Measurements from ENCODE around the gene GID8. TPM values are rescaled to one million over a fixed set of nuclear protein-coding genes. Genes with fewer than 3 reads are reported as not detected.

GID8 gene
- total and polyA plus RNA-seq, 2 of the 13 experiments (the other 11 are each of a cell fraction or from before 2014, with no cell fraction given), result 39.6 to 59.8 TPM

DNA sequence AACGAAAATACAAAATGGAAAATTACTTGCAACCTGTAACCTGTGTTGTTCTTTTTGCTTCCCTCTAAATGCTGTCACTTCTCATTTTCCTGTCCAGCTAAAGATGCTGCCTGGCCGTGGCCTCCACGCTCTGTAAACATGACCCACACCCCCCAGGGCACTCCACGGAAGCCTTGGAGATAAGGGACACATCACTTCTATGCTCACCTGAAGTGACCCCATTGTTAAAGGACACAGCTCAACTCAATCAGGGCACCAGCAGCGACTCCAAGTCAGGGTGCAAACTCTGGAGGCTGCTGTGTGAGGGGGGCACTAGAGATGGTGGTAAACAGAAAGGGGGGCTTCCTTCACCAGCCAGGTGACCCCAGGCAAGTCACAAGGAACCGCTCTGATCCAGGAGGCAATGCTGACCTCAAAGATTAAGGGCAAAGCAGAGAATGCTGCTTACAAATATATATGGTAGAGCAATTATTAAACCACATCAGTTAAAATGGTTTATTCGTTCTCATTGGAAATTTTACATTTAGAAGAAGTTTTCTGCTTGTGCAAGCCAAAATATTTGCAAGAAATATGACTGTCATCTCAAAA, 24.8 kb upstream of the GID8 start (continued):
- TF ChIP-seq, protein P1, sequence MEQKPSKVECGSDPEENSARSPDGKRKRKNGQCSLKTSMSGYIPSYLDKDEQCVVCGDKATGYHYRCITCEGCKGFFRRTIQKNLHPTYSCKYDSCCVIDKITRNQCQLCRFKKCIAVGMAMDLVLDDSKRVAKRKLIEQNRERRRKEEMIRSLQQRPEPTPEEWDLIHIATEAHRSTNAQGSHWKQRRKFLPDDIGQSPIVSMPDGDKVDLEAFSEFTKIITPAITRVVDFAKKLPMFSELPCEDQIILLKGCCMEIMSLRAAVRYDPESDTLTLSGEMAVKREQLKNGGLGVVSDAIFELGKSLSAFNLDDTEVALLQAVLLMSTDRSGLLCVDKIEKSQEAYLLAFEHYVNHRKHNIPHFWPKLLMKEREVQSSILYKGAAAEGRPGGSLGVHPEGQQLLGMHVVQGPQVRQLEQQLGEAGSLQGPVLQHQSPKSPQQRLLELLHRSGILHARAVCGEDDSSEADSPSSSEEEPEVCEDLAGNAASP (CRISPR knock-in tag; IDR thresholded peaks at IDR 0.05; ENCODE audit: borderline replicate concordance), result peak; percentile 99
- 0 out of 2 replicates have a peak, but pooled peaks have one; percentile 56 for TF ChIP-seq HDAC2 (CRISPR knock-in tag; IDR thresholded peaks at IDR 0.05)
- TF ChIP-seq MEIS2 (CRISPR knock-in tag; IDR thresholded peaks at IDR 0.05), result 0 out of 2 replicates have a peak, but pooled peaks have one; percentile 39
- TF ChIP-seq GATA4 (IDR thresholded peaks at IDR 0.05; ENCODE audit: borderline replicate concordance, low read depth), result 0 out of 2 replicates have a peak, but pooled peaks have one; percentile 33
- no peak for TF ChIP-seq NFIC (IDR thresholded peaks at IDR 0.05; ENCODE audit: low read length)
- TF ChIP-seq RXRA (CRISPR knock-in tag; IDR thresholded peaks at IDR 0.05), result peak; percentile 93
- peak; percentile 53; the same call in 1 of the 2 replicates for TF ChIP-seq ZNF205 (CRISPR knock-in tag; IDR thresholded peaks at IDR 0.05)
- no peak for TF ChIP-seq NR1H2 (CRISPR knock-in tag; IDR thresholded peaks at IDR 0.05; ENCODE audit: borderline replicate concordance, low read depth)
- peak; percentile 45; the same call in 1 of the 2 replicates for TF ChIP-seq ZNF331 (CRISPR knock-in tag; IDR thresholded peaks at IDR 0.05)
- TF ChIP-seq ZSCAN31 (CRISPR knock-in tag; IDR thresholded peaks at IDR 0.05; ENCODE audit: low read depth), result no peak
- no peak for TF ChIP-seq NAIF1 (CRISPR knock-in tag; IDR thresholded peaks at IDR 0.05; ENCODE audit: borderline replicate concordance)
- 0 out of 2 replicates have a peak, but pooled peaks have one; percentile 18 for TF ChIP-seq BRD4 (CRISPR knock-in tag; IDR thresholded peaks at IDR 0.05)
- 0 out of 2 replicates have a peak, but pooled peaks have one; percentile 24 for TF ChIP-seq KDM1A (CRISPR knock-in tag; IDR thresholded peaks at IDR 0.05)
- 0 out of 2 replicates have a peak, but pooled peaks have one; percentile 42 for TF ChIP-seq ELF1 (CRISPR knock-in tag; IDR thresholded peaks at IDR 0.05)
- TF ChIP-seq ZFP36L1 (CRISPR knock-in tag; IDR thresholded peaks at IDR 0.05), result 0 out of 2 replicates have a peak, but pooled peaks have one; percentile 21
- no peak for TF ChIP-seq ZFP41 (CRISPR knock-in tag; IDR thresholded peaks at IDR 0.05; ENCODE audit: borderline replicate concordance)
- peak; percentile 93 for TF ChIP-seq RXRB (CRISPR knock-in tag; IDR thresholded peaks at IDR 0.05; ENCODE audit: borderline replicate concordance)
- TF ChIP-seq, protein P2, sequence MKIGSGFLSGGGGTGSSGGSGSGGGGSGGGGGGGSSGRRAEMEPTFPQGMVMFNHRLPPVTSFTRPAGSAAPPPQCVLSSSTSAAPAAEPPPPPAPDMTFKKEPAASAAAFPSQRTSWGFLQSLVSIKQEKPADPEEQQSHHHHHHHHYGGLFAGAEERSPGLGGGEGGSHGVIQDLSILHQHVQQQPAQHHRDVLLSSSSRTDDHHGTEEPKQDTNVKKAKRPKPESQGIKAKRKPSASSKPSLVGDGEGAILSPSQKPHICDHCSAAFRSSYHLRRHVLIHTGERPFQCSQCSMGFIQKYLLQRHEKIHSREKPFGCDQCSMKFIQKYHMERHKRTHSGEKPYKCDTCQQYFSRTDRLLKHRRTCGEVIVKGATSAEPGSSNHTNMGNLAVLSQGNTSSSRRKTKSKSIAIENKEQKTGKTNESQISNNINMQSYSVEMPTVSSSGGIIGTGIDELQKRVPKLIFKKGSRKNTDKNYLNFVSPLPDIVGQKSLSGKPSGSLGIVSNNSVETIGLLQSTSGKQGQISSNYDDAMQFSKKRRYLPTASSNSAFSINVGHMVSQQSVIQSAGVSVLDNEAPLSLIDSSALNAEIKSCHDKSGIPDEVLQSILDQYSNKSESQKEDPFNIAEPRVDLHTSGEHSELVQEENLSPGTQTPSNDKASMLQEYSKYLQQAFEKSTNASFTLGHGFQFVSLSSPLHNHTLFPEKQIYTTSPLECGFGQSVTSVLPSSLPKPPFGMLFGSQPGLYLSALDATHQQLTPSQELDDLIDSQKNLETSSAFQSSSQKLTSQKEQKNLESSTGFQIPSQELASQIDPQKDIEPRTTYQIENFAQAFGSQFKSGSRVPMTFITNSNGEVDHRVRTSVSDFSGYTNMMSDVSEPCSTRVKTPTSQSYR (CRISPR knock-in tag; IDR thresholded peaks at IDR 0.05; ENCODE audit: borderline replicate concordance), result peak; percentile 38; the same call in 1 of the 2 replicates
- TF ChIP-seq, protein P3, sequence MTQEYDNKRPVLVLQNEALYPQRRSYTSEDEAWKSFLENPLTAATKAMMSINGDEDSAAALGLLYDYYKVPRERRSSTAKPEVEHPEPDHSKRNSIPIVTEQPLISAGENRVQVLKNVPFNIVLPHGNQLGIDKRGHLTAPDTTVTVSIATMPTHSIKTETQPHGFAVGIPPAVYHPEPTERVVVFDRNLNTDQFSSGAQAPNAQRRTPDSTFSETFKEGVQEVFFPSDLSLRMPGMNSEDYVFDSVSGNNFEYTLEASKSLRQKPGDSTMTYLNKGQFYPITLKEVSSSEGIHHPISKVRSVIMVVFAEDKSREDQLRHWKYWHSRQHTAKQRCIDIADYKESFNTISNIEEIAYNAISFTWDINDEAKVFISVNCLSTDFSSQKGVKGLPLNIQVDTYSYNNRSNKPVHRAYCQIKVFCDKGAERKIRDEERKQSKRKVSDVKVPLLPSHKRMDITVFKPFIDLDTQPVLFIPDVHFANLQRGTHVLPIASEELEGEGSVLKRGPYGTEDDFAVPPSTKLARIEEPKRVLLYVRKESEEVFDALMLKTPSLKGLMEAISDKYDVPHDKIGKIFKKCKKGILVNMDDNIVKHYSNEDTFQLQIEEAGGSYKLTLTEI (CRISPR knock-in tag; conservative IDR thresholded peaks at IDR 0.05), result no peak
- no peak for TF ChIP-seq ZFAT (CRISPR knock-in tag; conservative IDR thresholded peaks at IDR 0.05)
- TF ChIP-seq BCL6 (CRISPR knock-in tag; IDR thresholded peaks at IDR 0.05), result peak; percentile 59; the same call in 1 of the 2 replicates
- TF ChIP-seq, protein P4, sequence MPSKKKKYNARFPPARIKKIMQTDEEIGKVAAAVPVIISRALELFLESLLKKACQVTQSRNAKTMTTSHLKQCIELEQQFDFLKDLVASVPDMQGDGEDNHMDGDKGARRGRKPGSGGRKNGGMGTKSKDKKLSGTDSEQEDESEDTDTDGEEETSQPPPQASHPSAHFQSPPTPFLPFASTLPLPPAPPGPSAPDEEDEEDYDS (CRISPR knock-in tag; IDR thresholded peaks at IDR 0.05), result 0 out of 2 replicates have a peak, but pooled peaks have one; percentile 18
- TF ChIP-seq ZSCAN21 (CRISPR knock-in tag; IDR thresholded peaks at IDR 0.05; ENCODE audit: borderline replicate concordance), result no peak
- TF ChIP-seq ZNF230 (CRISPR knock-in tag; IDR thresholded peaks at IDR 0.05), result no peak
